ENCODE data around the gene SETDB2. TPM values are rescaled to one million over a fixed set of nuclear protein-coding genes. Genes with fewer than 3 reads are reported as not detected.

SETDB2 gene
- total RNA-seq, 1 experiment from 2014 or later, result 14.7 TPM

DNA sequence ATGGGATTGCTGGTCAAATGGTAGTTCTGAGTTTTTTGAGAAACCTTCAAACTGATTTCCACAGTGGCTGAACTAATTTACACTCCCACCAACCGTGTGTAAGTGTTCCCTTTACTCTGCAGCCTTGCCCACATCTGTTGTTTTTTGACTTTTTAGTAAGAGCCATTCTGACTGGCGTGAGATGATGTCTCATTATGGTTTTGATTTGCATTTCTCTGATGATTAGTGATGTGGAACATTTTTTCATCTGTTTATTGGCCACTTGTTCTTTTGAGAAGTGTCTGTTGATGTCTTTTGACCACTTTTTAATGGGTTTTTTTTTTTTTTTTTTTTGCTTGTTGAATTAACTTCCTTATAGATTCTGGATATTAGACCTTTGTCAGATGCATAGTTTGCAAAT, 4.5 kb upstream of the SETDB2 start:
- no peaks in the 10 kb centered on the region for H3K9me3 ChIP-seq
- no peaks in the 10 kb centered on the region for H3K27me3 Mint-ChIP-seq (ENCODE audit: insufficient read depth, unreplicated experiment)
- no peaks in the 10 kb centered on the region for H3K9me3 Mint-ChIP-seq (ENCODE audit: unreplicated experiment)
- intact Hi-C loops (cut with micrococcal nuclease; ENCODE audit: unreplicated experiment), result loop anchor here (5.0 kb wide), 2 partner anchors 148 to 498 kb away; partner anchors contain the start of genes RCBTB1 and SPRYD7
- no peak for TF ChIP-seq CTCF (IDR thresholded peaks at IDR 0.05; ENCODE audit: insufficient read depth in 1 of 2, low read depth in 1 of 2, low read length in 1 of 2, severe bottlenecking in 1 of 2, unreplicated experiment in 1 of 2)
- H3K4me3 Mint-ChIP-seq (ENCODE audit: unreplicated experiment), result no peak overlapping the region
- H3K4me1 Mint-ChIP-seq (ENCODE audit: low read depth, unreplicated experiment), result no peaks in the 10 kb centered on the region
- no peaks in the 10 kb centered on the region for H3K27me3 ChIP-seq (replicated peaks; ENCODE audit: control insufficient read depth, insufficient read depth, low read length)
- H3K4me1 ChIP-seq, result no peaks in the 10 kb centered on the region
- CTCF ChIA-PET, result no interaction called here
- DNase-seq, result no peak
- no TSS peak for BruUV-seq (replicated peaks)
- POLR2A ChIA-PET, result no interaction called here
- H3K36me3 Mint-ChIP-seq (ENCODE audit: insufficient read depth, unreplicated experiment), result peaks cover 7% of the 10 kb centered on the region
- H3K36me3 ChIP-seq (ENCODE audit: control insufficient read depth, insufficient read depth, low read length), result no peaks in the 10 kb centered on the region
- no peak overlapping the region for H3K27ac Mint-ChIP-seq (ENCODE audit: unreplicated experiment)
- no peak overlapping the region for H3K4me3 ChIP-seq (ENCODE audit: low read depth, low read length)

DNA sequence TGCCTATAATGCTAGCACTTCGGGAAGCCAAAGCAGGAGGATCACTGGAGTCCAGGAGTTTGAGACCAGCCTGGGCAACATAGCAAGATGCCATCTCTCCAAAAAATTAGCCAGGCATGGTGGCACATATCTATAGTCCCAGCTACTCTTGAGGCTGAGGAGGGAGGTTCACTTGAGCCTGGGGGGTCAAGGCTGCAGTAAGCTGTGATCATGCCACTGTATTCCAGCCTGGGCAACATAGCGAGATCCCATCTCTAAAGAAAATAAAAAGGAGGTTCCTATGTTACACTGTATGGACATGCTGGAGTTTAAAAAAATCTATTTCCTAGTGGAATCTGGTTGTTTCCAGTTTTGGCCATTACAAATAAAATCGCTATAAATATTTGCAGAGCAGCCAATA, 2.8 kb upstream of the SETDB2 start:
- Histone ChIP-seq H3K27me3 (replicated peaks; ENCODE audit: control insufficient read depth, insufficient read depth, low read length) (no peaks in the 10 kb centered on the region), H3K9me3 (no peaks in the 10 kb centered on the region), H3K36me3 (ENCODE audit: control insufficient read depth, insufficient read depth, low read length) (no peaks in the 10 kb centered on the region), H3K4me3 (ENCODE audit: low read depth, low read length) (no peak overlapping the region), H3K4me1 (no peaks in the 10 kb centered on the region)
- ChIA-PET POLR2A (no interaction called here), CTCF (interaction anchor here (1.1 kb wide), 1 partner anchor 141 kb away, joined by 4 read pairs; no protein-coding TSS in a partner anchor)
- BruUV-seq (replicated peaks), result no TSS peak
- H3K4me1 Mint-ChIP-seq (ENCODE audit: low read depth, unreplicated experiment), result no peaks in the 10 kb centered on the region
- no peaks in the 10 kb centered on the region for H3K27me3 Mint-ChIP-seq (ENCODE audit: insufficient read depth, unreplicated experiment)
- no peak for TF ChIP-seq CTCF (IDR thresholded peaks at IDR 0.05; ENCODE audit: insufficient read depth in 1 of 2, low read depth in 1 of 2, low read length in 1 of 2, severe bottlenecking in 1 of 2, unreplicated experiment in 1 of 2)
- H3K9me3 Mint-ChIP-seq (ENCODE audit: unreplicated experiment), result no peaks in the 10 kb centered on the region
- DNase-seq, result no peak
- no peak overlapping the region for H3K27ac Mint-ChIP-seq (ENCODE audit: unreplicated experiment)
- intact Hi-C loops (cut with micrococcal nuclease; ENCODE audit: unreplicated experiment), result loop anchor here (5.0 kb wide), 2 partner anchors 146 to 496 kb away; partner anchors contain the start of genes RCBTB1 and SPRYD7
- no peak overlapping the region for H3K4me3 Mint-ChIP-seq (ENCODE audit: unreplicated experiment)
- peaks cover 7% of the 10 kb centered on the region for H3K36me3 Mint-ChIP-seq (ENCODE audit: insufficient read depth, unreplicated experiment)

- no peak overlapping the region for H3K4me3 ChIP-seq (ENCODE audit: low read depth, low read length)
- no peaks in the 10 kb centered on the region for H3K27me3 ChIP-seq (replicated peaks; ENCODE audit: control insufficient read depth, insufficient read depth, low read length)
- POLR2A ChIA-PET, result no interaction called here
- no peak for TF ChIP-seq CTCF (IDR thresholded peaks at IDR 0.05; ENCODE audit: insufficient read depth in 1 of 2, low read depth in 1 of 2, low read length in 1 of 2, severe bottlenecking in 1 of 2, unreplicated experiment in 1 of 2)
- CTCF ChIA-PET, result interaction anchor here (0.7 kb wide), 1 partner anchor 194 kb away, joined by 4 read pairs; no protein-coding TSS in a partner anchor
- Mint-ChIP-seq H3K4me3 (ENCODE audit: unreplicated experiment) (no peak overlapping the region), H3K4me1 (ENCODE audit: low read depth, unreplicated experiment) (no peaks in the 10 kb centered on the region), H3K27ac (ENCODE audit: unreplicated experiment) (no peak overlapping the region), H3K9me3 (ENCODE audit: unreplicated experiment) (no peaks in the 10 kb centered on the region), H3K36me3 (ENCODE audit: insufficient read depth, unreplicated experiment) (peaks cover 7% of the 10 kb centered on the region), H3K27me3 (ENCODE audit: insufficient read depth, unreplicated experiment) (no peaks in the 10 kb centered on the region)
- no peaks in the 10 kb centered on the region for H3K36me3 ChIP-seq (ENCODE audit: control insufficient read depth, insufficient read depth, low read length)
- no peaks in the 10 kb centered on the region for H3K4me1 ChIP-seq
- no peaks in the 10 kb centered on the region for H3K9me3 ChIP-seq
- no peak for DNase-seq
- no TSS peak for BruUV-seq (replicated peaks)
- intact Hi-C loops (cut with micrococcal nuclease; ENCODE audit: unreplicated experiment), result loop anchor here (5.0 kb wide), 2 partner anchors 145 to 495 kb away; partner anchors contain the start of genes RCBTB1 and SPRYD7
These were observed 2.2 kb upstream of the SETDB2 start for GRCh38 chr13:49441846-49442245.

Measured in Caco-2 (cell line).